Suppressor macrophage treated with lipopolysaccharide for 4 hours (primary cell): ENCODE results near the gene PRR29.
"Not testable (repeated sequence)": the region's sequence is repeated elsewhere in the genome, so short reads cannot be mapped to it uniquely, and the experiment has no call there.

Experiments used
- DNase-seq: peaks from one replicate; pipeline ENCODE4 v3.0.0-alpha.2; 2020

Gene PRR29

DNA sequence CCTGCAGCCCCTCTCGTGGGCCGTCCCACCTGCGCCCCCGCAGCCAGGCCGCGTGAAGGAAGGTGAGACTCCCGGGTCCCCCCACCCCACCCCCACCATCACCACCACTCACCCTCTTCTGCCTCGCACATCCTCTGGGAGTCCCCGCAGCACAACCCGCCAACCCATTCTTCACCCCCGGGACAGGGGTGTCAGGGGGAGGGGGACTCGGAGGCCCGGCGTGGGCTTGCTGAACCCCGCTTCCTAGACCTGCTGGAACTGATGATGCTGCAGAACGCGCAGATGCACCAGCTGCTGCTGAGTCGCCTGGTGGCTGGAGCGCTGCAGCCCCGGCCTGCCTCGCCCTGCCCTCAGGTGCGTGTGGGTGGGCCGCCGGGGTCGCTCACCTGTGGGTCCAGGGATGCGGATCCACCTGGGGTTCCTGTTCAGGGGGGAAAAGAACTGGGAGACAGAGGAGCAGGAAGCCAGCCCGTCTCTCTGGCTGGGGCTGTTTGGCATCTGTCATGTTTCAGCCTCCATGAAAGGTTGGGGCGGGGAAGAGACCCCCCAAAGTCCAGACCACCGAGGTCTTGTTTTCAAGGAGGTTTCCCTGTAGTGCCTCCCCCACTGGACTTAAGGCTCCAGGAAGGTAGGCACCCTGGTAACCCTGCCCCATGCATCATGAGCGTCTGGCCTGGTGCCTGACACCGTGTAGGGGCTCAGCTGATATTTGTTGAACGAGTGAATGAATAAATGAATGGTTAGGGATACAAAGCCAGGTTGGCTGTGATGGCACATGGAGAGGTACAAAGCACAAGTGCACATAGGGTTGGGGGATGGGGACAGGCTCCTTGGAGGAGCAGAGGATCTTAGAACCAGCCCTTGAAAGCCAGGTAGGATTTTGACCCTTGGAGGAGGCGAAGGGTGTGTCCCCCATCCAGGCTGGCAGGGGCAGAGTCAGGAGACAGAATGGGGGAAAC, 849 bp downstream of the PRR29 start:
- DNase-seq, result no peak

DNA sequence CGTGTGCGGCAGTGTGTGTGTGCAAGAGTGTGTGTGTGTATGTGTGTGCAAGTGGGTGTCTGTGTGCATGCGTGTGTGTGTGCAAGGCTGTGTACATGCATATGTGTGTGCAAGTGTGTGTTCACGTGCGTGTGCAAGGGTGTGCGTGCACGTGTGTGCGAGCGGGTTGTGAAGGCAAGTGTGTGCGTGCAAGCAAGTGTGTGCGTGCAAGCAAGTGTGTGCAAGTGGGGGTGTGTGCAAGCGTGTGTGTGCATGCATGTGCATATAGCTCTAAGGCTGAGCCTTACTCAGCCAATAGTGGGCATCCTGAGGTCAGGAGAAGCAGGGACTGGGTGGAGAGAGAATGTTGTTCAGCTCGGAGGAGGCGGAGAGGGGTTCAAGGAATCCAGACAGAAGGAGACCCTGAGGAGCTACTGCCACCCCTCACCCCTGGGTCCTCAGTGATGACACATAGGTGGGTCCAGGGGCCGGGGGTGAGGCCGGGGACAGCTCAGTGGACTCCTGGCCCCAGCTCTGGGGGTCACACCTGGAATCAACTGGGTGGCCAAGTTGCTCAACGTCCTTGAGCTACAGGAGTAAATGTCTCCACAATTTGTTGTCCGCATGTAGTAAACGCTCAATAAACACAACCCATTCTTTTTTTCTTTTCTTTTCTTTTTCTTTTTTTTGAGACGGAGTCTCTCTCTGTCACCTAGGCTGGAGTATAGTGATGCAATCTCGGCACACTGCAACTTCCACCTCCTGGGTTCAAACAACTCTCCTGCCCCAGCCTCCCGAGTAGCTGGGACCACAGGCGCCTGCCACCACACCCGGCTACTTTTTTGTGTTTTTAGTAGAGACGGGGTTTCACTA, 1.8 kb downstream of the PRR29 start:
- no peak for DNase-seq

- no peak for DNase-seq
Observed at GRCh38 chr17:64001091-64001579, 3.0 kb downstream of the PRR29 start.

- DNase-seq, result peak; percentile 85
Observed at GRCh38 chr17:64001763-64002529, 3.8 kb downstream of the PRR29 start.

GRCh38 chr17:64002658-64003525, 4.7 kb downstream of the PRR29 start:
- no peak for DNase-seq

- DNase-seq, result no peak
Observed at GRCh38 chr17:64003526-64004121, 5.5 kb downstream of the PRR29 start.

GRCh38 chr17:64004218-64004770, 6.1 kb downstream of the PRR29 start:
- DNase-seq, result no peak

- no peak for DNase-seq
Observed at GRCh38 chr17:64004903-64005733, 7.0 kb downstream of the PRR29 start.

DNA sequence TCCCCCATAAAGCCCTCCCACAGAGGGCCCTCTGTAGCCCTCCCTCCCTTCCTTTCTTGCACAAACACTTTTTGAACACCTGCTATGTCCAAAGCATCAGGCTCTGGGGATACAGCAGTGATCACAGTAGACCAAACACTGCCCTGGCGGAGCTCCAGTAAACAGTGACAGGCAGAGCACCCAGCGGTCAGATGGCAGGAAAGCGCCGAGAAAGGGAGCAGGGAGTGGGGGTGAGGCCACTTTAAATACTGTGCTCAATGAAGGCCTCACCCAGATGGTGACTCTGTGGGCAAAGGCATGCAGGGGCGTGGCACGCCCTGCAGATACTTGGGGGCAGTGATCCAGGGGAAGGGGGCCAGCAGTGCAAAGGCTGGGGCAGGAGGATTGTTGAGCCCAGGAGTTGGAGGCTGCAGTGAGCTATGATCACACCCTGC, 7.6 kb downstream of the PRR29 start:
- DNase-seq, result no peak

DNA sequence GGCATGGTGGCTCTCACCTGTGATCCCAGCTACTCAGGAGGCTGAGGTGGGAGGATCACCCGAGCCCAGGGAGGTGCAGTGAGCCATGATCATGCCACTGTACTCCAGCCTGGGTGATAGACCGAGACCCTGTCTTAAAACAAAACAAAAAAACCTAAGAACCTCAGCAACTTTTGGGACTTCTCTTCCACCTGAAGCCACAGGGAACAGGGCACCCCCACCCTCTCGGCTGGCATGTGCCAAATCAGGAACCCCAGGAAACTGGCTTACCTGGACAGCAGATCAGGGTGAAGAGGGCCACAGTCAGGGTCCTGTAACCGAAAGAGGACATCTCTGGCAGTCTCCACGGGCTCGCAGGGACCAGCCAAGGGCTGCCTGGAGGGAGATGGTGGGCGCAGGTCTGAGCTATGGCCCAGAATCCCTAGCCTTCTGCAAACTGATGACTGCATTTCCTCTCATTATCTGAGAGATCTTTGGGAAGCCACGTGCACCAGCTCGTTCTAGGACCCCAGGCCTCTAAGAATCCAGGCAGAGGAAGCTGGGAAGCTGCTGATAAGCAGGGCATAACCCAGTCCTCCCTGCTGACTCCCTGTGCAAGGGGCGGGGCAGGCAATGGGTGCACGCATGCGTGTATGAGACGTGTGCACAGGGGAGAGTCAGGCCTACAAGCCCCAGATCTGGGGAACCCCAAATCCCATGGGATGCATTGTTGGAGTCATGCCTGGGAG, 8.4 kb downstream of the PRR29 start:
- no peak for DNase-seq

- DNase-seq, result not testable (repeated sequence)
Observed at GRCh38 chr17:64007089-64007837, 9.1 kb downstream of the PRR29 start.

DNA sequence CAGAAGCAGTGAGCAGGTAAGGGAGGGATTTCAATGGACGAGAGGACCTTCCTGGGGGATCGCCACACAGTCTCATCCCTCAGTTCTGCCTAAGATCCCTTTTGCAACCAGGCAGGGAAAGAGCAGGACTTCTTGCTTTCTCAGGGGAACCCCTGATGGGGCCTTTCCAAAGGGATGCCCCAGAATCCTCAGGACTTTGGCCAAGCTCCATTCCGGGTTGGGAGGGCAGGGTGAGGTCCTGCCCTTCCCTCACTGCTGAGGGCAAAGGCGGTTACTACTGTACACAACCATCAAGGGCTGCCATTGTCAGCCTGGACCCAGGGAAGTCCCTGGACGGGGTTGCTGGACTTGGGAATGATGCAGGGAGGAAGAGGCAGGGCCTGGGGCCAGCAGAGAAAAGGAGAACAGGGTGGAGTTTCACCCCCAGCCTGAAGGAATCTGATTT, 9.7 kb downstream of the PRR29 start:
- DNase-seq, result peak; percentile 51

- DNase-seq, result no peak
Observed at GRCh38 chr17:64008346-64008745, 10.2 kb downstream of the PRR29 start.

DNA sequence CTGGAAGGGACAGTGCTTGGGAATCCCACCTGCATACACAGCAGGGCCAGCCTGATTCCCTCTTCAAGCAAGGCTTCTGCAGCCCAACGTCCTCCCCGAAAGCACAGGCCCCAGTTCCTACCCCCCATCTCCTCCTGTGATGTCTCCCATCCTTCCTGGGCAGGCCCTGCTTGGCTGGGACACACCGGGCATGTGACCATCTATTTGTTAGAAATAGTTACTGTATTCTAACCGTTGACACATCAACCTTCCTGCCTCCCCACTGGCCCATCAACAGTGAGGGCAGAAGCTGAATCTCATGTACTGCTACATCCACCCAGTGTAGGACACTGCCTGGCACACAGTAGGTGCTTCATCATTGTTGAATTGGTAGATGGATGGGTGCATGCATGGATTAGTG, 10.7 kb downstream of the PRR29 start:
- DNase-seq, result no peak

GRCh38 chr17:64009571-64010402, 11.6 kb downstream of the PRR29 start:
- DNase-seq, result peak; percentile 76

- DNase-seq, result no peak
Observed at GRCh38 chr17:64015447-64015846, 17.3 kb downstream of the PRR29 start.

DNA sequence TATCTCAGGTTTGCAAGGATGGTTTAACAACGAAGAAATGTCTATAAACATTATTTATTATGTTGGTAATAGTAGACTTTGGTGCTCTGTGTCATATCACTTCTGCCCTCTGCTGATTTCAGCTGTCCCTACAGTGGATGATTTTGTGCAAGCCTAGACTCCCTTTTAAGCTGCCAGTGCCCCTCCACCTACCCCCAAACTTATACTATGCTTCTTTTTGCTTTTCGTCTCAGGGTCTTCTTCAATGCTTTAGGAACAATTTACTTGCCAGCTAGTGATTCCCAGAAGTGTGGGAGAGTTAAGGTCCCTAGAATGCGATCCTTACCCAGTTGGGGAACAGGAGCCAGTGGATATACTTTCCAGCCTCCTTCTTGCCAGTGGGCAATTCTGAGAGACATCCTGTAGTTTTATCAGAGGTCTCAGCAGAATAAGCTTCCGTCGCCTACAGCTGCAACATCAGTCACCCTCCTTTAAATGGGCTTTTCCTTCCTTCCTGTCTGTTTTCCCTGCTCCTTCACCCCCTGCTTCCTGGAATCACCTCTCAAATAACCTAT, 18.2 kb downstream of the PRR29 start:
- no peak for DNase-seq
